ENCODE measurements around the gene FGFR4.

- TF ChIP-seq POLR2AphosphoS5 (IDR thresholded peaks at IDR 0.05; ENCODE audit: low read depth, low read length) (no peak), POLR2A (IDR thresholded peaks at IDR 0.05; ENCODE audit: low read depth, low read length) (no peak)
Observed at GRCh38 chr5:177065491-177065890, 21.2 kb upstream of the FGFR4 start.

Measured in GM12892 (cell line).